Measurements from ENCODE around the gene TGFBR3.

The TGFBR3 gene

GRCh38 chr1:91708691-91709090 is 177.3 kb downstream of the TGFBR3 start:
- no peak for DNase-seq (ENCODE audit: low spot score)

- DNase-seq (ENCODE audit: low spot score): no peak
These were observed 178.1 kb downstream of the TGFBR3 start for GRCh38 chr1:91707890-91708218.

GRCh38 chr1:91707114-91707889 is 178.6 kb downstream of the TGFBR3 start:
- DNase-seq (ENCODE audit: low spot score): no peak

GRCh38 chr1:91706140-91706957 is 179.6 kb downstream of the TGFBR3 start:
- DNase-seq (ENCODE audit: low spot score): no peak

- DNase-seq (ENCODE audit: low spot score): no peak
These were observed 181.2 kb downstream of the TGFBR3 start for GRCh38 chr1:91704746-91705145.

- DNase-seq (ENCODE audit: low spot score): no peak
These were observed 182.9 kb downstream of the TGFBR3 start for GRCh38 chr1:91703095-91703494.

GRCh38 chr1:91701472-91701869 is 184.5 kb downstream of the TGFBR3 start:
- no peak for DNase-seq (ENCODE audit: low spot score)

GRCh38 chr1:91700771-91701471 is 185.0 kb downstream of the TGFBR3 start:
- no peak for DNase-seq (ENCODE audit: low spot score)

GRCh38 chr1:91700332-91700731 is 185.6 kb downstream of the TGFBR3 start:
- DNase-seq (ENCODE audit: low spot score): no peak

- no peak for DNase-seq (ENCODE audit: low spot score)
These were observed 186.5 kb downstream of the TGFBR3 start for GRCh38 chr1:91699339-91699974.

- DNase-seq (ENCODE audit: low spot score): no peak
These were observed 188.1 kb downstream of the TGFBR3 start for GRCh38 chr1:91697861-91698260.

GRCh38 chr1:91697416-91697815 is 188.5 kb downstream of the TGFBR3 start:
- no peak for DNase-seq (ENCODE audit: low spot score)

GRCh38 chr1:91696321-91696720 is 189.6 kb downstream of the TGFBR3 start:
- DNase-seq (ENCODE audit: low spot score): no peak

- no peak for DNase-seq (ENCODE audit: low spot score)
These were observed 192.4 kb downstream of the TGFBR3 start for GRCh38 chr1:91693557-91693956.

- DNase-seq (ENCODE audit: low spot score): no peak
These were observed 194.4 kb downstream of the TGFBR3 start for GRCh38 chr1:91691525-91691924.

- DNase-seq (ENCODE audit: low spot score): no peak
These were observed 196.1 kb downstream of the TGFBR3 start for GRCh38 chr1:91689641-91690481.

GRCh38 chr1:91687452-91687851 is 198.5 kb downstream of the TGFBR3 start:
- DNase-seq (ENCODE audit: low spot score): no peak

GRCh38 chr1:91685994-91686393 is 200.0 kb downstream of the TGFBR3 start:
- no peak for DNase-seq (ENCODE audit: low spot score)

GRCh38 chr1:91684481-91685196 is 201.3 kb downstream of the TGFBR3 start:
- no peak for DNase-seq (ENCODE audit: low spot score)

- no peak for DNase-seq (ENCODE audit: low spot score)
These were observed 202.4 kb downstream of the TGFBR3 start for GRCh38 chr1:91683598-91683951.
